Body of pancreas (tissue), 4 donors: Measurements from ENCODE around the gene INPP1.

Source experiments
- CTCF ChIP-seq, 7 experiments: fragments of 450-650 bp in 4 of 7; fragments of 200-600 bp in 3 of 7; sonication (generic) in 3 of 7; IDR thresholded peaks; one replicate each; pipeline ENCODE4 v1.5.1; 2016 to 2019; ENCODE audit warnings: antibody characterized with exemption in 7 of 7
- POLR2A ChIP-seq, 3 donors: fragments of 450-650 bp; IDR thresholded peaks; one replicate each; pipeline ENCODE4 v1.6.1; 2016; ENCODE audit warnings: antibody characterized with exemption in 3 of 3, mild to moderate bottlenecking in 2 of 3

DNA sequence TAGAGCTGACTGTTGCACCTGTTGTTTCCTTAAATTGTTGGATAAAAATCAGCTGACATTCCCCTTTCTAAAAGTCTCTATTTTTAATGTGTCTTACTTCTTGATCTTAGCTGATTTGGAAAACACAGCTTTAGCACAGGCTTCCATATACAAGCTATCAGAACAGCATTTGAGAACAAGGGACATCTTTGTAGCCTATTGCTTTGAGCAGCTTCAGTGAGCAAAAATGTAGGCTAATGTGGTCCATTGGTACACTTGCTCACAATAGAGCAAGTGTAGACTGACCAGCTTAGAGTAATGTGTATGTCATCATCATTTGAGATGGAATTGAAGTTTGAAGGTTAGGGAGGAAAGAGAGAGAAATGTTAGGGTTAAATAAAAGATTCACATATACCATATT is 7.0 kb downstream of the INPP1 start:
- TF ChIP-seq CTCF (IDR thresholded peaks at IDR 0.05) (no peak), POLR2A (IDR thresholded peaks at IDR 0.05) (no peak)
